IPS-11a (cell line): ENCODE results near the gene MAP7.

Source experiments
- H3K4me3 ChIP-seq: one replicate; pipeline ENCODE4 v1.5.1; 2013; ENCODE audit warnings: low read depth, low read length, control low read depth

MAP7 gene

GRCh38 chr6:136343700-136344099 is 206.5 kb downstream of the MAP7 start:
- no peak overlapping the region for H3K4me3 ChIP-seq

GRCh38 chr6:136343275-136343674 is 206.9 kb downstream of the MAP7 start:
- no peak overlapping the region for H3K4me3 ChIP-seq

- H3K4me3 ChIP-seq = no peak overlapping the region
These were observed 208.3 kb downstream of the MAP7 start for GRCh38 chr6:136341967-136342366.

- H3K4me3 ChIP-seq = no peak overlapping the region
These were observed 208.9 kb downstream of the MAP7 start for GRCh38 chr6:136341367-136341766.

- H3K4me3 ChIP-seq = no peak overlapping the region
These were observed 211.7 kb downstream of the MAP7 start for GRCh38 chr6:136338486-136338885.

- H3K4me3 ChIP-seq = no peak overlapping the region
These were observed 212.6 kb downstream of the MAP7 start for GRCh38 chr6:136337606-136338005.

GRCh38 chr6:136337121-136337520 is 213.1 kb downstream of the MAP7 start:
- H3K4me3 ChIP-seq = no peak overlapping the region

GRCh38 chr6:136335736-136336363 is 214.4 kb downstream of the MAP7 start:
- H3K4me3 ChIP-seq = no peak overlapping the region

GRCh38 chr6:136334853-136335252 is 215.4 kb downstream of the MAP7 start:
- H3K4me3 ChIP-seq = no peak overlapping the region

- no peak overlapping the region for H3K4me3 ChIP-seq
These were observed 215.8 kb downstream of the MAP7 start for GRCh38 chr6:136334465-136334846.

GRCh38 chr6:136333824-136334464 is 216.3 kb downstream of the MAP7 start:
- H3K4me3 ChIP-seq = no peak overlapping the region

- H3K4me3 ChIP-seq = no peak overlapping the region
These were observed 218.8 kb downstream of the MAP7 start for GRCh38 chr6:136331461-136331860.

GRCh38 chr6:136330634-136331033 is 219.6 kb downstream of the MAP7 start:
- no peak overlapping the region for H3K4me3 ChIP-seq

- H3K4me3 ChIP-seq = no peak overlapping the region
These were observed 224.1 kb downstream of the MAP7 start for GRCh38 chr6:136326038-136326553.

GRCh38 chr6:136324686-136325380 is 225.4 kb downstream of the MAP7 start:
- no peak overlapping the region for H3K4me3 ChIP-seq

GRCh38 chr6:136323431-136324112 is 226.7 kb downstream of the MAP7 start:
- H3K4me3 ChIP-seq = no peak overlapping the region

- H3K4me3 ChIP-seq = no peak overlapping the region
These were observed 230.5 kb downstream of the MAP7 start for GRCh38 chr6:136319732-136320131.

- H3K4me3 ChIP-seq = no peak overlapping the region
These were observed 231.5 kb downstream of the MAP7 start for GRCh38 chr6:136318676-136319075.

- H3K4me3 ChIP-seq = no peak overlapping the region
These were observed 232.3 kb downstream of the MAP7 start for GRCh38 chr6:136317971-136318370.

GRCh38 chr6:136317021-136317694 is 233.1 kb downstream of the MAP7 start:
- H3K4me3 ChIP-seq = no peak overlapping the region

- H3K4me3 ChIP-seq = no peak overlapping the region
These were observed 234.6 kb downstream of the MAP7 start for GRCh38 chr6:136315594-136315993.
